Measurements from ENCODE around the gene COG3. TPM values are rescaled to one million over a fixed set of nuclear protein-coding genes. Genes with fewer than 3 reads are reported as not detected.
A peak's percentile ranks its signal among the peaks of the same experiment; 100 is the strongest.

Gene COG3
- total RNA-seq, 6 experiments from 2014 or later: 17.5 to 22.2 (median 20.7) TPM

- DNase-seq: no peak
- Mint-ChIP-seq H3K36me3 (ENCODE audit: low read depth) (peaks cover 22% of the 10 kb centered on the region), H3K27me3 (ENCODE audit: insufficient read depth) (peaks cover 3% of the 10 kb centered on the region; the same call in 1 of the 2 replicates), H3K27ac (no peak overlapping the region), H3K4me3 (no peak overlapping the region), H3K4me1 (ENCODE audit: low read depth) (peaks cover 30% of the 10 kb centered on the region), H3K9me3 (no peaks in the 10 kb centered on the region)
- no peak for TF ChIP-seq CTCF (IDR thresholded peaks at IDR 0.05)
These were observed 14.9 kb downstream of the COG3 start for GRCh38 chr13:45479661-45480060.

DNA sequence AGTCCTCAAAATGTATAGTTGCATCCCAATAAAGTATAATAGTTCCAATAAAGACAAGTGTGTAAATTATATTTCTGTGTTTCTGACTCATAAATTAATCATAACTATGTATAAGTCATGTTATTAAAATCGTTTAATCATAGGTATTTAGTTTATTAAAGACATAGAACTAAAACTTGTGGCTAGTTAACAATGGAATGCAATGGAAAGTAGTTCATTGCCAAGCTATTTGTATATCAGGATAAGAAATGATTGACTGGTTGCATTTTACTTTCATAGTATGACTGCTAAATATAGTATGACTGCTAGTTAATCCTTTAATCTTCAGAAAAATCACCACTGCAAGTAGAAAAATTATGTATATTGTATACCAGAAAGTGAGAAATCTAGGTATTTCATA is 16.9 kb downstream of the COG3 start:
- Mint-ChIP-seq H3K27ac (peak overlapping the region; percentile 16; the same call in 1 of the 2 replicates), H3K27me3 (ENCODE audit: insufficient read depth) (peaks cover 3% of the 10 kb centered on the region; the same call in 1 of the 2 replicates), H3K9me3 (no peaks in the 10 kb centered on the region), H3K36me3 (ENCODE audit: low read depth) (peaks cover 27% of the 10 kb centered on the region), H3K4me1 (ENCODE audit: low read depth) (peaks cover 30% of the 10 kb centered on the region), H3K4me3 (peak overlapping the region; percentile 26; the same call in 1 of the 2 replicates)
- no peak for DNase-seq
- TF ChIP-seq CTCF (IDR thresholded peaks at IDR 0.05): no peak

DNA sequence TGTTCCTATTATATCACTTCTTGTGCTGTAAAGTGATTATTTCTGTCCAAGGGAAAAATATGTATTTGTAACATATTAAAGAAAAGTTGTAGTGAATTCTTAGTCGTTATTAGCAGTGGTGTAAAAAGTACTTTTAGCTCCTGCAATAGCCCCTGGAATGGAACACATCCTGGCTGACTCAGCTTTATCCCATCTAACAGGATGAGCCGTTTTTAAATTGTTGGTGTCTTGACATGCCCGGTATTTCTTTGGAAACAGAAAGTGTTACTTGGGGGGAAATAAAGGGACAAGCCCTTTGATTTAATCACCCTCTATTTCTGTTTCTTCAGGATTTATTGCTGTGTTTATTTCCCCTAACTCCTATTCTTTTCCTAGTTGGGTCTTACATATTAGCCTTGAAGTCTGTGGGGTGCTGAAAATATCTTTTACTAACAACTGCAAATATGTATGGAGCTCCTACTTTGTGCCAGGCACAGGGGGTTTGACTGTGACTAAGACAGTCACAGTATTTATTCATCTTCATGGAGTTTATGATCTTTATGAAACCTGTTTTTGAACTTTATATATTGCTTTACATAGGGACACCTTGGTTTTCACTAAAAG is 17.9 kb downstream of the COG3 start:
- no peak for TF ChIP-seq CTCF (IDR thresholded peaks at IDR 0.05)
- Mint-ChIP-seq H3K36me3 (ENCODE audit: low read depth) (peaks cover 33% of the 10 kb centered on the region), H3K9me3 (no peaks in the 10 kb centered on the region), H3K4me1 (ENCODE audit: low read depth) (peaks cover 30% of the 10 kb centered on the region), H3K27me3 (ENCODE audit: insufficient read depth) (peaks cover 3% of the 10 kb centered on the region; the same call in 1 of the 2 replicates), H3K4me3 (peak overlapping the region; percentile 78), H3K27ac (peak overlapping the region; percentile 80)
- DNase-seq: peak; percentile 21

- Mint-ChIP-seq H3K4me3 (no peak overlapping the region), H3K4me1 (ENCODE audit: low read depth) (peaks cover 30% of the 10 kb centered on the region), H3K36me3 (ENCODE audit: low read depth) (peaks cover 37% of the 10 kb centered on the region), H3K27ac (no peak overlapping the region; the same call in 1 of the 2 replicates), H3K9me3 (no peaks in the 10 kb centered on the region), H3K27me3 (ENCODE audit: insufficient read depth) (no peaks in the 10 kb centered on the region)
- no peak for DNase-seq
- TF ChIP-seq CTCF (IDR thresholded peaks at IDR 0.05): no peak
These were observed 22.9 kb downstream of the COG3 start for GRCh38 chr13:45487604-45488003.

DNA sequence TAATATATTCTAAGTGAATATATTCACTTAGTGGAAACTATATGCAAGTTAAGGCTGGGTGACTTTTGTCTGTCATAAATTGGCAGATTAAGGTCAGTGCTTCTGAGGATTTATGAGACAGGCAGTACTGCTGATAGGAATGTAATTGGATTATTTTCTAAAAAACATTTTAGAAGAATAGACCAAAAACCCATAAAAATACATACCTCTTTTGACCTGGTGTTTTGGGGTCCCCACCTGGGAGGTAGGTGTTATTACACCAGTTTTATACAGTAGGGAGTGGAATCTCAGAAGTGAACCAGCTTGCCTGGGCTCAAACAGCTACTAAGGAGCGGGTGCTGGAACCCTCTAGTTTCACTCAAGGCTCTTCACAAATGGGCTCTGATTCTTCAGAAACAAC is 25.3 kb downstream of the COG3 start:
- no peak overlapping the region for H3K27ac Mint-ChIP-seq
- no peak overlapping the region for H3K4me3 Mint-ChIP-seq
- H3K9me3 Mint-ChIP-seq: no peaks in the 10 kb centered on the region
- H3K27me3 Mint-ChIP-seq (ENCODE audit: insufficient read depth): no peaks in the 10 kb centered on the region
- DNase-seq: no peak
- peaks cover 40% of the 10 kb centered on the region for H3K36me3 Mint-ChIP-seq (ENCODE audit: low read depth)
- H3K4me1 Mint-ChIP-seq (ENCODE audit: low read depth): peaks cover 29% of the 10 kb centered on the region
- peak; percentile 20; the same call in 1 of the 2 replicates for TF ChIP-seq CTCF (IDR thresholded peaks at IDR 0.05)
